ENCODE data around the gene ABCF1.

ABCF1 gene

DNA sequence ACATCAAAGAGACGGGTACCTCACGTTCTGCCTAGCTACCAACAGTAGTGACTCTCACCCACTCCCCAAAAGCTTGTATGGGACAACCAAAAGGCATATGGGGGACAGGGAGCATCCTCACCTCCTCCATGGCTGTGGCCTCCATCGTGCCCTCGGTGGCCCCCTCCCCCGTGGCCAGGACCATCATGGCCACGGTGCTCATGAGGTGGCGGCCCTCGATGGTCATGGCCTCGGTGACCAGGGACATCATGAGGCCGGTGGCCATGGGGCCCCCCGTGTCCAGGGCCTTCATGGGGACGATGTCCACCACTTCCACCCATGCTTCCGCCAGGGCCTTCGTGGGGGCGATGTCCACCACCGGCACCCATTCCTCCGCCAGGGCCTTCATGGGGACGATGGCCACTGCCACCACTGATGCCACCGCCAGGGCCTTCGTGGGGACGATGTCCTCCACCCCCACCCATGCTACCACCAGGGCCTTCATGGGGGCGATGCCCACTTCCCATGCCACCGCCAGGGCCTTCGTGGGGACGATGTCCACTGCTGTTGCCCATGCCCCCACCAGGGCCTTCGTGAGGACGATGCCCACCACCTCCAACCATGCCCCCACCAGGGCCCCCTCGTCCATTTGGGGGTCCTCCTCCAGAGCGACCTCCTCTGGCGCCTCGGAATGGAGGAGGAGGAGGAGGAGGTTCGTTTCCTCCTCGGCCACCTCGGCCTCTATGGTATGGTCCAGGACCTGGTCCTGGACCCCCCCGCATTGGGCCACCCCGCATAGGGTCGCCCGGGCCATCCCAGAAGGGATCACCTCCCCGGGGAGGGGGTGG lies 30.8 kb downstream of the ABCF1 start:
- DNase-seq: no peak

DNA sequence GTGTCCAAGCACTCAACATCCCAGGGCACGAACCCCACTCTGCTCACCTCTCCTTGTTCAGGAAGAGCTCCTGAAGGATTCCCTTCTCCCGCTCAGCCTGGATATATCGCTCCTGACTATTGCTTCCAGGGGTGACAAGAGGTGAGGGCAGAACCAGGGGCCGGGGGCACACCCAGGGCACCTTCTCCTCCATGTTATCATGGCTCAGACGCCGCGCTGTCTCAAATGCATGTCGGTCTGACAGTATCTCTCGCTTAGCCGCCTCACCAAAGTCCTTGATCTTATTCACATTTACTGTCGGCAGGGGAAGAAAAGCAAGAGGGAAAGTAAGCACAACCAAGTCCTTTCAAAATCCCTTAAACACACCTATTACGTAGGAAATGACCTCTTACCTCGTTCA lies 32.7 kb downstream of the ABCF1 start:
- DNase-seq: no peak

DNA sequence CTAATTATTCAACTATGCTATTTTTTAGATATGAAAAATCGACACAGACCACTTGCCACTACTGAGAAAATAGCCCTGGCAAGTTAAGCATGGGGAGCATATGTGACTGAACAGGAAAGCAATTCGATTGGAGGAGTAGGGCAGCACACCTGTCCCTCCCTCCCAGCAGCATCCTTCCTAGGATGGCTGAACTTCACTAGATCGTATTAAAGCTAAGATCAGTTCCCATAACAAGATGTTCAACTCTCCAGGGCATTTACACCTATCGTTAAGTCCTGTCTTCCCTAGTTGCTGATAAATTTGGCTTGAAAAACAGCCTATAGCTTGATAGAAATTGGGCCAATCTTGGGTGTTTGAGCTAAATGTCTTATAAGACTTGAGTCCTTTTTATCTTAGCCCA lies 38.8 kb downstream of the ABCF1 start:
- DNase-seq: no peak

DNA sequence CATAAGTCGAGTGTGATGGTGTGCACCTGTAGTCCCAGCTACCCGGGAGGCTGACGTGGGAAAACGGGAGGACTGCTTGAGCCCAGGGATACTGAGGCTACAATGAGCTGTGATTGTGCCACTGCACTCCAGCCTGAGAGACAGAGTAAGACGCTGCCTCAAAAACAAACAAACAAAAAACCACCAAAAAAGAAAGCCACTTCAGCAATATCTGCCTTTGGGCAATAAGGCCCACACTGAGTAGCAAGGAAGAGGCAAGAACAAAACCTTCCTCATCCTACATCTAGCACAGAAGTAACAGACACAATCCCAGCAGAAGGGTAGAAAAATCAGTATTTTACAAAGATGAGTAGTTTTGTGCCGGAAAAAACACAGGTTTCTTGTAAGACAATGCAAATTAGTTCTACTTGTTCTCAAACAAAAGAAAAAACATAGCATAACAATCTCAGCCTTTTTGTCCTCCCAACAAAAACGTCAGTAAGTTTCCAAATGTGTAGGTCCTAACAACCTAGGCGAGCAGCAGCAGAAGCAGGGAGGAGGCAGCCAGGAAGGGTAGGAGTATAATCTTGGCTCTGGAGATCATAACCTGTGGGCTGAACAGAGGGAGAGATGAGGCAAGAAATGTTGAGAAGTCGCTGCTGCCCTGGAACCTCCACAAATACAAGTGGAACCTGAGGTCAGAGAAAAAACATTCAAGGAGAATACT lies 40.1 kb downstream of the ABCF1 start:
- DNase-seq: no peak

DNA sequence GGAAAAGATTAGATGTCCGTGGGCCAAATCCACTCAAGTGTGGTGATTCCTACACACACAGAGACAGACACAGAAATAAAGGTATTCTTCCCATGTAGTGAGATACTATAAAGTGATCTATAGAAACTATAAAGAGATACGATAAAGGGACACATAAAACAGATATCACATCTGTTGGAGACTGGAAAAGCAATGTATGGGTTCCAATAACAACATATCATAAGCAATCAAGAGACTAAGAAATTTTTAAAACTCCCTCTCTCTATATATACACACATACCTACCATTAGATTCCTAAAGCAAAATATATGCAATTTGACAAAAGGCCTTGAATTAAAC lies 40.6 kb downstream of the ABCF1 start:
- no peak for DNase-seq

DNA sequence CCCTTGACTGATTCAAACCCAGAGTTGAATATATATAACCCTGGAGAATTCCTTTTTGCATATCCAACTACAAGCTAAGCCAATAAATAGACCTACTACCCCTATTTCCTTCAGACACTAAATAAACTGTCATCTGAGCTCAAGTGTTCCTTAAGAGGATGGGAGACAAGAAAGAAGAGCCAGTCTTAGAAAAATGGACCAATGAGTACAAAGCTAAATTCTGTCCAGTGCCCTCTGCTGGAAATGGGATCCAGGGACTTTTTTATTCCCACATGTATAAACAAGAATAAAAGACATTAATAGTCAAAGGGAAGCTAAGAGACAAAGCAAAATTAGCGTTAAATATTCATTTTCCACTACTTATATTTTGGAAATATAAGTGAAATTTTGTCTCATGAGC lies 41.0 kb downstream of the ABCF1 start:
- DNase-seq: no peak

DNA sequence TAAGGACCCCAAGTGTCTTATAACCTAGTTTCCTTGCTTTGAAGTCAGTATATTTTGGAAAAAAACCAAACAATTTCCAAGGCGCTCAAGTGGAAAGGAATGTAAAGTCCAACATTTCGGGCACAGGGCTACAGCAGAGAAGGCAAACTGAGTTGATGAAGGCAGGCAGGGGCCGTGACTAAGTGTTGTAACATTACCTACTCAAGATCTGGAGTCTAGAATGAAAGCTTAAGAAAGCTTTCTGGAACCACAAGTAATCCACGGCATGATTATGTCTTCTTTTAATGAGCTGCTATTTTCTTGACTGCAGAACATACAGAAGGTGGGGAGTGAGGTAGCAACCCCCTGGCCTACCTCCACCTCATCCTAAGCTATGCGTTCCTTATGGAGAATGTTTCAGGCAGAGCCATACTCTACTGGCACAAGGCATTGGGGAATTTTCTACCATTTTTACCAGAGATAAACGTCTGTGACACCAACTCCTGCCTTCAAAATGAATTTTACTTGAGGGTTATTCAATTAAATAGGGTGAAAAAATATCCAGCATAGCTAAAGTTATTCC lies 41.5 kb downstream of the ABCF1 start:
- no peak for DNase-seq

DNA sequence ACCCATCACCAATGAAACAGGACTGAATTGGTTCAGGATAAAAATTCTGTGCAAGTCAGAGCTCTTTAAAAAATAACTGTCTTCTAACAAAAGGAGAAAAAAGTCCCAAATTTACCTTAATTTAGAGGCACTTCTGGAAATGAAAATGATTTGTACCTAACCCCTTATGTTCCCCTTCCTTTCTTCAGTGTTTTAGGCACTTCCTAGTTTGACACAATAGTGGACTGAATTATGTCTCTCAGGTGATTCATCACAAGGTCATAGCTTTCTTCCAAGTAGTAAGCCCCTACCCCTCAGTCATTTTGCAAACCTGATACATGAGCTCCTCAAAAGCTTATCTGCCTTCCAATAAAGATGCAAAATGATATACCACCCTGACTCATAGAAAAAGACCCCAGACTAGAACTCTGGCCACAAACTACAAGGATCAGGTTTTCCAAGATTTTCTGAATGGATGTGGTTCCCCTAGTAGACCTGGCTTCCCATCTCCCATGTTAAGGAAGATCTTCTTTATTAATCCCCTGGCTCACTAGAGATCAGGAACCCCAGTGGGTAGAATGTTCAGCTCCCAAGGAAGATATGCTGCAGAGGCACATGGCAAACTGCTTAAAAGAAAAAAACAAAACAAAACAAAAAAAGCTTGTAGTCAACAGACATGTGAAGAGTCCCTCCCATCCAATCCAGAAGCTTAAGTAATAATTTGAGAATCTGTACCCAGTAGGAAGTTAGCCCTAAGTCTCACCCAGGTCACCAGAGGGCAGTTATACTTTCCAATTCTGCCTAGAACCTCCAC lies 42.2 kb downstream of the ABCF1 start:
- no peak for DNase-seq

DNA sequence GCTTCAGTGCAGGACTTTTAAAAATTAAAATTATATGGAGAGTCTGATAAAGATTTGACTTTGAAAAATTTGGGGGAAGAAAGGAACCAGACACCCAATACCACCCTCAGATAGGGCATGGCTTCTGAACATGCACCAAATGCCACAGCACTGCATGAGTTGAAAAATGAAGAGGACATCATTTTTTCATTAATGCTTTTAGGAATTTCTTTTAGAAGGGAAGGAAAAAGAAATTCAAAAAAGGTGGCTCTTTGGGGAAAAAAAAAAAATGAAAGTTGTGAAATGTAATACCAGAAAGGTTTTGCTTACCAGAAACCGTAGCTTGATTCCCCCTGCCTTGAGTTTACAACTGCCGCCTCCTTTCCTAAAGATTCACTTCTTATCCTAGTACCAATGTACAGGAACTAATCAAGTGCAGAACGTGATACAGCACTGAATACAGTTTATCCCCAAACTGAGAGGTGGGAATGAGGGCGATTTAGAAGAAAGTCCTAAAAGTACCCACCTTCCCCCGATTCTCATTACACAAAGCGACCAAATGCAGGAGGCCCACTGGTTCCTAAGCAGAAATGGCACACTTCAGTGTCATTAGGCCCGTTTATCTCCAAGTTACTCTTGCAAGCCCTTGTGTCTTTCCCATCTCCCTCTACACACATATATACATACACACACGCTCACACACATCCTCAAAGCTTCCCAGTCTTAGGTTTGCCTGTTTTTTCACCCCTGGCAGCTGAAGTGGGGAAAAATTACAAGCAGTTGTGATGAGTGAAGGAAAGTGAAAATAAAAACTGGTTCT lies 43.0 kb downstream of the ABCF1 start:
- no peak for DNase-seq

DNA sequence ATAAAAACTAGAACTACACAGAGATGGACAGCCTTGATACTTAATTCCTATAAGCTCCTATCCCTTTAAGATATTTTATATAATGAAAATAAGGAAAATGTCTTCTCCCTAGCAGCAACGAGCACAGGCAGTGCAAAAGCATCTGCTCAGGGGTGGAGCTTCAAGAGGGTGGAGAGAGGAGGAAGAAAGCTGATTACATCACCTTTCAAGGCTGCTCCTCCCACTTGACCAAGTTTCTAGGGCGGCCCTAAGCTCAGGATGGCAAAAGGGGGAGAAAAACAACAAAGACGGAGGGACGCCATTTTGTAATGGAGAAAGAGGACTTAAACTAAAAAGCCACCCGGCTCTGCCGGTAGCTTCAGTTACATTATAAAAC lies 43.6 kb downstream of the ABCF1 start:
- DNase-seq: peak; percentile 65

DNA sequence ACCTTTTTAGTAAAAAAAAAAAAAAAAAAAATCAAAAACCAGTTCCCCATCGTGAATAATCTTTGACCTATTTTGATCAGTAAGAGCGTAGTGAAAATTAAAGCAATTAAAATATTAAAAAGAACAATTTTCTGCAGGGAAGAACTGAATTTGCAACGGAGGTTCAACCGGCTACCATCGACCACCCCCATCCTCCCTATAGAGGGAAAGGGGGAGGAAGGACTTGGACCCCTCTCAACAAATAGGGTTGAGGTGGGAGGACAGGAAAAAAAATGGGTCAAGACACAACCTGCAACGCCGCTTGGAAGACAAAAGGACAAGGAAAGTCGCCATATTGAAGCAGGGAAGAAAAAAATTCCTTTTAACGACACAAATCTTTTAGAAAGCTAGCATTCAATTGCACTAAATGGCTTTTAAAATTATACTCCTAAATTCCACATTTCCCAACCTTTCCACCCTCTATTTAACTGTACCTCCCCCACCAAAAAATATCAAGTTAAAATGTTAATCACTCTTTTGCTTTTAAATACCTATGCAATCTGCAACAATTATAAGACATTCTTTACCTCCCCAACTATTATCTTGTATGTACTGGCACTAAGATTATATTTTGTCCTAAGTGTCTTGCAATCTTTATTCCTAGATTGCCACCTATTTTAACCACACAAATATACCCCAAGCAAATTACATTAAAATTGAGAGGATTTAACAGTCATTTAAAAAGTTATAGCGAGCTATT lies 44.1 kb downstream of the ABCF1 start:
- no peak for DNase-seq

DNA sequence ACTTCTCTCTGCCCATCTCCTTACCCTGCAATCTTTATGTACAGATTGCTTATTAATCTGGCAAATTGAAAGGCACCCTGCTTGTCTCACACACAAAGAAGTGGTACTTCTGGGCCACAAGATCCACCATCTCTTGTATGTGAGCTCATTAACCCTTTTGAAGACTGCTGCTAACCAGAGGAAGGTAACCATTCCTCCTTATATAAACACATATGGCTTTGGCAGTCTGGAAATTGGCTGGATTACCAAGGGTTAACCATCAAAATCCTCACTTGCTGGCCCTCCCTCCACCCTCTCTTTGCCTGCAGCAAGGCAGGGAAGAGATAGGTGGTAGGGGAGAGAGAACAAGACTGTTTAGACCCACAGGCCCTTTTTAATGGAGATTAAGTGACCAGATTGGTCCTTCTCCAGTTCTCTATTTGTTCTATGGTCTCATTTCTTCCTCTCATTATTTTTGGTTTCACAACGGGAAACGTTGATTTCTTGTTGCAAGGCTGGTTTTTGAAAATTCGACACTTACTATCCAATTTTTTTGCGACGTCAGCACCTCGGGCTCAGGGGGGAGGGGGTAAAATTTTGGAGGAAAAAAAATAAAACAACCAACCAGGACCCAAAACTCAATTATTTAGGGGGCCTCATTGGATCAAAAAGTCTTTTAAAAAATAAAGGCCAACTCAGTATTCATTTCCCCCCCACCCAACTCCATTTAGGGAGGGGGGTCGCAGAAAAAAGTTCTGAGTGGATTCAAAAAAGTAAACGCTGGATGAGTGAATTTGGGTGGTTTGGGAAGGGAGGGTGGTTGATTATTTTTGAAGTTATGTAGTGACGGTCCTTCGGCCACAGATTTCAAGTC lies 44.9 kb downstream of the ABCF1 start:
- no peak for DNase-seq

DNA sequence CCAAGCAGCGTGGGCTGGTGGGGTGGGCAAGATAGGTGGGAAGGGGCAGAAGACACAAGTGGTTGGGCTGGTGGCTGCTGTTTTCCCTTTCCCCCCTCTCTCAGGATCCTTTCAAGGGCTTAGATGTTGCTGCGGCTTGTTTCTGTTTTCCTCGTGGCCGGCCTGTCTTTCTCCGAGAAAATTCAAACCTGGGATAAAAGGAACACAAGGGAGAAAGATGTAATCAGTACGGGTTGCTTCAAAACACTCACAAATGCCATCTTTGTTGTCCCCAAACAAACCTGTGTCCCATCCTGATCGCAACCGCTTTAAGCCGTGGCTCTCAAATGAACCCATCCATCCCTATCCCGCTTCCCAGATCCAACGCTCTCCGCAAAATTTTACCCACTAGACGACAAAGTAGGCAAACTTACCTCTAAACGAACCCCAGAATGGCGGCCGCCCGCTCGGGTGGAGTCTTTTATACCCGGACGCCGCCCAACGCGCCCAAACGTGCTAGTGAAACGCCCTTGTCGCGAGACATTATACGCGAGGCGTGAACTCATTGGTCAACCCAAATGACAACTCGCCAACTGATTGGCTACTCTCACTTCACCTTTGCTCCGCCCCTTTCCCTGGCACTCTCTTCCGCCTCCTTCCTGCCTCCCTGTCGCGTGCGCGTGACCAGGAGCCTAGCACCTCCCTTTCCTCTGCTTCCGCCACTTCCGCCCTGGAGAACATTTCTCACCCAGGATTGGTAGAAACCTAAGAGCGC lies 45.7 kb downstream of the ABCF1 start, which contains the start of gene PPP1R10:
Gene PPP1R10, minus strand, starts transcription at position 433 of the 754 bp plus-strand sequence. CDS start 7,299 bp downstream, outside the sequence.
- DNase-seq: peak; percentile 95

DNA sequence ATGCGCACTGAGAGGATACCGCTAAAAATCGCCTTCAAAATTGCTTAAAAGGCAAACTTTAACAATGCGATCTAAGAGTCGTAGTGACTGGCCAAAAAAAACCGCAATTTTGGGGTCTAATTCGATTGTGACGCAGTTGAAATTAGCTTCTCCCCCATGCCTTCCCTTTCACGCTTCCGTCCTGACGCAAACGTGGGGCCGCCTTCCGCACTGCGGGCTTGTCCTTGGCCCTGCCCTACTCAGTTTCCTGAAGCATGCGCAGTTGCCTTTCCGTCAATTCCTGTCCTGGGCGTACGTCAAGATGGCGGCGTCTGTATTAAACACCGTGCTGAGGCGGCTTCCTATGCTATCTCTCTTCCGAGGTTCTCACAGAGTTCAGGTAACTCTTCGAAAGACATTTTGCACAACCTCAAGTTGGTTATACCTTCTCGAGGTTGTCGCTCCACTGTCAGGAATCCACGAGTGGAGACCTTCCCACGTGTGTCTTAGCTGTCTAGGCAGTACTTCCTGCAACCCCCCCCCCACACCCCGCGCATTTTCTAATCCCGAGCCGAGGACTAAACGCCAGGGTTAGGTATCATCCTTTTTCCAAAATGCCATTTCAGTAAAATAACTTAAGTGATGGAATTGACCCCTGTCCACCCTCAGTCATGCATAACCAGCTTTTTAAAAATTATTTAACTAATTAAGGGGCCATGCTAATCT lies 46.5 kb downstream of the ABCF1 start, which contains the start of gene MRPS18B:
Gene MRPS18B, plus strand, starts transcription at position 276 of the 705 bp plus-strand sequence. Its CDS starts 26 bp downstream, at position 302.
- DNase-seq: peak; percentile 94

DNA sequence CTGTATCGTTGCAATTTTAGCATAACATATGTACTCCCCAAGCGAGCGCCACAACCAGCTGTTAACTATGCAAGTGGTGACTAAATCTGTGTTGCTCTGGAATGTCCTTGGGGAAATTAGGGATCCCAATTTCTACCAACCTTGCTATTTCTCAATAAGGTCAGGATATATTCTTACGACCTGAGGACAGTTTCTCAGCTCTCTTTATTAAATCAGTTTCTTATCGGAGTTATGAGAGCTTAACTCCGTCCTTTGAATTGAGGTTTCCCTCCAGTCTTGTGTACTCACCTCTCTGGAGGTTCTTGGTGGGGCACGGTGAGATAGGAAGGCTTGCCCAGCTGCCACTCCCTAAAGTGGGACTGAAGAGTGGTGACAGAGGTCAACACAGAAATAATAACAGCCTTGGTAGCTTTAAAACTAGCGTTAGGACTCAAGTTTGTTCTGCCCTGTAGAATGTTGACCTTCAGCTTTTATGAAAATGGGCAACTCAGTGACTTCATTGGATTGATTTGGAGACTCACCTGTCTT lies 47.1 kb downstream of the ABCF1 start:
- no peak for DNase-seq

DNA sequence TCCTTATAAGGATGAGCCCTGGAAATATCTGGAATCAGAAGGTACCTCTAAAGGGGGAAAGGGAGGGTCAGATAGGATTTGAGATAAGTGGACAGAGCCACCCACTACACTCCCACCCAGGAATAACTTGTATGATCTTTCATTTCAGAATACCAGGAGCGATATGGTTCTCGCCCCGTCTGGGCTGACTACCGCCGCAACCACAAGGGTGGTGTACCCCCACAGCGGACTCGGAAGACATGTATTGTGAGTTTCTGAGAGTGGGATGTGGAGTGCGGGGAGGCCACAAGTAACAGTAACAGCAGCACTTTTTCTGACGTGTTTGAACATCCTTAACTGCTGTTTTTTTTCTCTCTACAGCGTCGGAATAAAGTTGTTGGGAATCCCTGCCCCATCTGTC lies 48.3 kb downstream of the ABCF1 start:
- DNase-seq: no peak

DNA sequence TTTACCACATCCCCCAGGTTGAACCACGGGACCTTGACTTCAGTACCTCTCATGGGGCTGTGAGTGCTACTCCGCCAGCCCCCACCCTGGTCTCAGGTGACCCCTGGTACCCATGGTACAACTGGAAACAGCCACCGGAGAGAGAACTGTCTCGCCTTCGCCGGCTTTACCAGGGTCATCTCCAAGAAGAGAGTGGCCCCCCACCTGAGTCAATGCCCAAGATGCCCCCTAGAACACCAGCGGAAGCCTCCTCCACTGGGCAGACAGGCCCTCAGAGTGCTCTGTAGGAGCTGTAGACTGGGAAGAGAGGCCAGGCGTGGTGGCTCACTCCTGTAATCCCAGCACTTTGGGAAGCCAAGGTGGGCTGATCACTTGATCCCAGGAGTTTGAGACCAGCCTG lies 54.3 kb downstream of the ABCF1 start:
- DNase-seq: no peak

DNA sequence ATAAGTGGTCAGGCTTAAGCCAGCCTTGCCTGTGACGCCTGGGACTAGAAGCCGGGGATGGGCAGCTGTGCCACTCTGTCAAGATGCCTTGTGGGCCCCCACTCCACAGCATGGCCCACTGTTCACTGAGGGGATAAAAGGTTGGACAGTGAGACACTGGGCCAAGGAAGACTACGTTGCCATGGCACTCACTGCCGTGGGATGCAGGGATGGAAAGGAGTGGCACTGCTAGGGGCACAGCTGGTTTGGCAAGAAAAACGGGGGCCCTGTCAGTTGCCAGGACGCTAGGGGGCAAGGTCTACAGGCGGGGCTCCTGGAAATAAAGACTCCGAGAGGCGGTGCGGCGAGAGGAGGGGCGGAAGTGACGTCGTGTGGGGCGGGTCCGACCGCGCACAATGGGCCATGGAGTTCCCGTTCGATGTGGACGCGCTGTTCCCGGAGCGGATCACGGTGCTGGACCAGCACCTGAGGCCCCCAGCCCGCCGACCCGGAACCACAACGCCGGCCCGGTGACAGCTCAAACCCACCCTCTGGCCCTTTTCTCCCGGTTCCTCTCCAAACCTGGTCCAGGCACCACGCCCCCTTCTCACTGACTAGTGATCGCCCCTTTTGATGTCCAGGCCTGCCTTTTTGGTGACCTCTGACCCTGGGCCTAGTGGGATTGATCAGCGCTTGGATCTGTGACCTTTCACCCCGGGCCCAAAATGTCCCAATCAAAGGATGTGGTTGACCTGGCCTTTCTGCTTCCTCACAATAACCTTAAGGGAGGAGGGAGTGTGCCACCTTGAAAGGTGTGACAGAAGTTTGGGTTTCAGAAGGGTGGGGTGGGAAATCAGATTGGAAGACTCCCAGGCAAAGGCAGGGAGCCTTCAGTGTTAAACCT lies 55.5 kb downstream of the ABCF1 start, which contains the start of gene ATAT1:
Gene ATAT1, plus strand, starts transcription at position 391 of the 883 bp plus-strand sequence.
- DNase-seq: peak; percentile 85

Data from stimulated activated CD4-positive, alpha-beta T cell treated with anti-CD3 and anti-CD28 coated beads, Interleukin-12 subunit alpha, Interleukin-12 subunit beta, amount 100 ng/mL, for 4 hours (primary cell).